AG04449 (cell line): Measurements from ENCODE around the gene IL1RAPL2.

Experiments used
- CTCF ChIA-PET: fragments of 350-600 bp; formaldehyde crosslinking; extraction: SDS; loops from one replicate; lab custom pipeline; 2021; ENCODE audit warnings: antibody characterized with exemption; lab: Yijun Ruan, JAX
- POLR2A ChIA-PET: fragments of 400-600, 350-600 bp; formaldehyde crosslinking; extraction: SDS; loops from one replicate; lab custom pipeline; 2020; ENCODE audit warnings: antibody characterized with exemption, inconsistent platforms; lab: Yijun Ruan, JAX
- DNase-seq: peaks from one replicate; pipeline ENCODE4 v3.0.0-alpha.2; 2010; ENCODE audit warnings: low read depth, low spot score
- H3K4me3 ChIP-seq: 2 replicates; pipeline ENCODE4 v1.5.1; 2011; ENCODE audit warnings: low read depth, mild to moderate bottlenecking, control low read depth, low read length
- TF ChIP-seq, protein P1 (sequence below): IDR thresholded peaks from one replicate; pipeline ENCODE4 v1.5.1; 2011; ENCODE audit warnings: mild to moderate bottlenecking, moderate library complexity, low read length, control low read depth, inconsistent platforms; ENCODE audit not compliant: insufficient read depth; ENCODE audit errors: missing control alignments

The IL1RAPL2 gene

GRCh38 chrX:105608745-105609144, 1042.7 kb downstream of the IL1RAPL2 start:
- ChIA-PET CTCF (no interaction called here), POLR2A (no interaction called here)
- TF ChIP-seq, protein P1, sequence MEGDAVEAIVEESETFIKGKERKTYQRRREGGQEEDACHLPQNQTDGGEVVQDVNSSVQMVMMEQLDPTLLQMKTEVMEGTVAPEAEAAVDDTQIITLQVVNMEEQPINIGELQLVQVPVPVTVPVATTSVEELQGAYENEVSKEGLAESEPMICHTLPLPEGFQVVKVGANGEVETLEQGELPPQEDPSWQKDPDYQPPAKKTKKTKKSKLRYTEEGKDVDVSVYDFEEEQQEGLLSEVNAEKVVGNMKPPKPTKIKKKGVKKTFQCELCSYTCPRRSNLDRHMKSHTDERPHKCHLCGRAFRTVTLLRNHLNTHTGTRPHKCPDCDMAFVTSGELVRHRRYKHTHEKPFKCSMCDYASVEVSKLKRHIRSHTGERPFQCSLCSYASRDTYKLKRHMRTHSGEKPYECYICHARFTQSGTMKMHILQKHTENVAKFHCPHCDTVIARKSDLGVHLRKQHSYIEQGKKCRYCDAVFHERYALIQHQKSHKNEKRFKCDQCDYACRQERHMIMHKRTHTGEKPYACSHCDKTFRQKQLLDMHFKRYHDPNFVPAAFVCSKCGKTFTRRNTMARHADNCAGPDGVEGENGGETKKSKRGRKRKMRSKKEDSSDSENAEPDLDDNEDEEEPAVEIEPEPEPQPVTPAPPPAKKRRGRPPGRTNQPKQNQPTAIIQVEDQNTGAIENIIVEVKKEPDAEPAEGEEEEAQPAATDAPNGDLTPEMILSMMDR, result no peak
- no peak overlapping the region for H3K4me3 ChIP-seq
- DNase-seq, result no peak

DNA sequence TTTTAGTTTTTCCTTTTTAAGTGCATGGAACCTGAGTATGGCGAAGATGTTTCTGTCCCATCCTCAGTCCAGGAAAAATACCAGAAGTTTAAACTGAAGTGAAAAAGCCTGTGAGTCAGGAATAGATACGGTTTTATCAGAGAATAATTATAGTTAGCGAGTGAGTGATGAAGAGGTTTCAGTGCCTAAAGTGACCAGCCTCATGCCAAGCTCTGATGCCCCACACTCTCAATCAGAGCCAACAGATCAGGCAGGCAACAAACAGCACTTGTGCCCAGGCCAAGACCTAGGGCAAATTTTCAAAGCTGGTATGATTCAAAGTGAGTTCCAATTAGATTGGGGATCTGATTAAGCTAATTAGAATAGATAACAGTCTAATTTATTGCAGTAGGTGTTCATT, 1043.5 kb downstream of the IL1RAPL2 start:
- no peak overlapping the region for H3K4me3 ChIP-seq
- POLR2A ChIA-PET, result no interaction called here
- no peak for DNase-seq
- CTCF ChIA-PET, result no interaction called here
- TF ChIP-seq, protein P1, result no peak

- H3K4me3 ChIP-seq, result no peak overlapping the region
- ChIA-PET POLR2A (no interaction called here), CTCF (no interaction called here)
- no peak for DNase-seq
- TF ChIP-seq, protein P1, result no peak
These were observed 1044.4 kb downstream of the IL1RAPL2 start for GRCh38 chrX:105610411-105610810.

DNA sequence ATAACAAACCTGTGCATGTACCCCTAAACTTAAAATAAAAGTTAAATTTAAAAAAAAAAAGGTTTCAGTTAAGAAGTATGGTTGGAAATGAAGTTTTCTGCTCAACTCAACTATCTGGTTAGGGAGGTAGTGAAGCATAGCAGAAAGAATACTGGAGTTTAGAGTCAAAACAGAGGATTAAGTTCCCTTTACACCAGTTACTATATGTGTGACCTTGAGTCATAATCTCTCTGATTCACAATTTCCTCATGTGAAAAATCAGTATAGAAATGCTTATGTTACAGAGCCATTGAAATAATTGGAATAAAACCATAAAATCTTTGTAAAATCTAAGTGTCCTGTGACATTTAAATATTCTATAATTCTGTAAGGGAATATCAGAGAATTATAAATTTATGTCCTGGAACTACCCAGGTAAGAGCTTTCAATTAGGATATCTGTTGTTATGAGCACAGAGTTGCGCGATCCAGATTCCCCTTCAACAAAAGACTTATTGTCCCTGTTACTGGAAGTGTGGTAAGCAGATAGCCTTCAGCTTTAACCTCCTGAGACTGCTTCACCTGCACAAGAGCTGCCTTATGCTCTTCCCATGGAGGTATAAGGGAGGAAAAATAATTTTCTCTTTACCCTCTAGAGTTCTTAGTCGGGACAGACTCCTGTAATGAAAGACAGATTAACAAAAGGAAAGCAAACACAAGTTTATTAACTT, 1052.5 kb downstream of the IL1RAPL2 start:
- TF ChIP-seq, protein P1, result no peak
- DNase-seq, result no peak
- no peak overlapping the region for H3K4me3 ChIP-seq
- CTCF ChIA-PET, result no interaction called here
- POLR2A ChIA-PET, result no interaction called here

- TF ChIP-seq, protein P1, result no peak
- H3K4me3 ChIP-seq, result no peak overlapping the region
- no peak for DNase-seq
- POLR2A ChIA-PET, result no interaction called here
- CTCF ChIA-PET, result no interaction called here
These were observed 1068.2 kb downstream of the IL1RAPL2 start for GRCh38 chrX:105634180-105634579.

DNA sequence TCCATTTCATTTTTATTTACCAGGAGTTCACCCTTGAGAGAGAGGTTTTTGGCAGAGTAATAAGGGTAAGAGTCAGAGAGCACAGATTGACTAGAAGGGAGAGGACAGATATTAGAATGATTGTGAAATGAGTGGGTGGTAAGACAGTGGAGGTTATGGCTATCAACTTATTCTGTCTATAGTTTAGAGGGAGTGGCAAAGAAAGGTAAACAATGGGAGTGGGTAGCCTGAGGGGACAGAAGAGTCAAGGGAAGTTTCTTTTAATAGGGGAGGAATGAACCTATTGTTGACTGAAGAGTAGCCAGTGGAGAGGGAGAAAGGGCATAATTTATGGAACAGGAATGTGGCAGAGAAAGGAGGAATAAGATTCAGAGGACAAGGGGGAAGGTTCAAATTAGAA, 1069.8 kb downstream of the IL1RAPL2 start:
- ChIA-PET CTCF (no interaction called here), POLR2A (no interaction called here)
- no peak overlapping the region for H3K4me3 ChIP-seq
- TF ChIP-seq, protein P1, result no peak
- DNase-seq, result no peak
